Transverse colon (tissue), 4 donors: Measurements from ENCODE around the gene TULP4. TPM values are rescaled to one million over a fixed set of nuclear protein-coding genes. Genes with fewer than 3 reads are reported as not detected.

Experiments
- DNase-seq: peaks from one replicate; pipeline ENCODE4 v3.0.0-alpha.2; 2019
- H3K27ac ChIP-seq, 4 donors: fragments of 200-600 bp; sonication (generic); 2 replicates each; pipeline ENCODE4 v1.5.1; 2016 to 2018; ENCODE audit warnings: inconsistent platforms in 4 of 4
- H3K27me3 ChIP-seq: fragments of 200-600 bp; sonication (generic); 2 replicates; pipeline ENCODE4 v1.5.1; 2017; ENCODE audit warnings: inconsistent platforms
- H3K36me3 ChIP-seq, 4 donors: fragments of 200-600 bp; sonication (generic); 2 replicates each; pipeline ENCODE4 v1.5.1; 2017 to 2019; ENCODE audit warnings: inconsistent platforms in 4 of 4
- H3K4me1 ChIP-seq, 4 donors: fragments of 200-600 bp; sonication (generic); 2 replicates each; pipeline ENCODE4 v1.5.1; 2017 to 2020; ENCODE audit warnings: inconsistent platforms in 4 of 4
- H3K4me3 ChIP-seq, 4 donors: fragments of 200-600 bp; sonication (generic); 1 replicate in 1 of 4; 2 replicates in 3 of 4; pipeline versions ENCODE4 v1.5.1 to v1.6.1; 2017 to 2019; ENCODE audit warnings: inconsistent platforms in 4 of 4
- H3K9me3 ChIP-seq, 2 donors: fragments of 200-600 bp; sonication (generic); 2 replicates each; pipeline ENCODE4 v1.5.1; 2017 to 2019; ENCODE audit warnings: inconsistent platforms in 2 of 2
- CTCF ChIP-seq, 5 experiments: fragments of 200-600 bp in 3 of 5; fragments of 450-650 bp in 2 of 5; sonication (generic) in 3 of 5; IDR thresholded peaks; 1 replicate in 2 of 5; 2 replicates in 3 of 5; pipeline ENCODE4 v1.5.1; 2016 to 2017; ENCODE audit warnings: antibody characterized with exemption in 5 of 5, inconsistent platforms in 3 of 5, mild to moderate bottlenecking in 2 of 5, moderate library complexity in 1 of 5
- EP300 ChIP-seq: sonication (generic); formaldehyde crosslinking; IDR thresholded peaks from one replicate; pipeline ENCODE4 v1.6.1; 2017; ENCODE audit warnings: antibody characterized with exemption, low read depth
- POLR2A ChIP-seq: fragments of 450-650 bp; IDR thresholded peaks from one replicate; pipeline ENCODE4 v1.6.1; 2016; ENCODE audit warnings: antibody characterized with exemption, mild to moderate bottlenecking, moderate library complexity
- POLR2AphosphoS5 ChIP-seq, 3 donors: sonication (generic); formaldehyde crosslinking; IDR thresholded peaks; one replicate each; pipeline ENCODE4 v1.6.1; 2016; ENCODE audit warnings: antibody characterized with exemption in 3 of 3
- WGBS, 2 donors: methylation state at CpG; one replicate each; pipeline ENCODE4 v1.1.5; 2018; ENCODE audit warnings: low coverage in 1 of 2; 5-methylcytosine and 5-hydroxymethylcytosine counted together
- in situ Hi-C, 4 donors: fragments of 200-750 bp; cut with MboI; loops; one replicate each; pipeline versions ENCODE4 v1.15.0 to v1.15.1; 2017; ENCODE audit warnings: low sequenced_read_pairs in 3 of 4, low pct_ligation_motif_present in 1 of 4, low pct_unique_long_range_greater_than_20kb in 1 of 4
- intact Hi-C: fragments of 100-400 bp; cut with DNase I; formaldehyde crosslinking; loops from one replicate; pipeline ENCODE4 v1.15.1; 2023; ENCODE audit warnings: low total_unique reads
- total RNA-seq, 4 donors: library from RNA; depleted of rRNA; stranded (reverse); fragments of >200 nt; gene quantifications; one replicate each; pipeline ENCODE4 v1.1.0, GENCODE V29; 2016

Gene TULP4
- total RNA-seq, 4 donors from 2014 or later, result 53.9 to 138 (median 95.1) TPM

- in situ Hi-C loops (no loop called here), intact Hi-C loops (loop anchor here (5.0 kb wide), 1 partner anchor 505 kb away; no protein-coding TSS in a partner anchor)
- Histone ChIP-seq H3K9me3 (peaks cover 0 to 2% of the 10 kb centered on the region in 2 donors), H3K4me3 (no peak overlapping the region), H3K36me3 (no peaks in the 10 kb centered on the region), H3K27ac (no peak overlapping the region), H3K27me3 (no peaks in the 10 kb centered on the region), H3K4me1 (no peaks in the 10 kb centered on the region)
- WGBS, 2 donors, result 90% methylated on average over 4 of the region's 4 CpGs; no CpG with 5 or more reads in 1 of the 2 donors
- no peak for DNase-seq
- TF ChIP-seq POLR2A (no peak), POLR2AphosphoS5 (IDR thresholded peaks at IDR 0.05) (no peak), EP300 (no peak), CTCF (IDR thresholded peaks at IDR 0.05) (no peak)
These were observed 104.9 kb downstream of the TULP4 start for GRCh38 chr6:158416883-158417759.

GRCh38 chr6:158417760-158418098 is 105.5 kb downstream of the TULP4 start:
- 60 to 89% methylated on average over 1 of the region's 1 CpG for WGBS, 2 donors
- H3K4me1 ChIP-seq, result no peaks in the 10 kb centered on the region
- H3K4me3 ChIP-seq, result no peak overlapping the region
- TF ChIP-seq POLR2A (no peak), POLR2AphosphoS5 (IDR thresholded peaks at IDR 0.05) (no peak), CTCF (IDR thresholded peaks at IDR 0.05) (no peak), EP300 (no peak)
- intact Hi-C loops, result loop anchor here (5.0 kb wide), 1 partner anchor 505 kb away; no protein-coding TSS in a partner anchor
- H3K36me3 ChIP-seq, result no peaks in the 10 kb centered on the region
- H3K27me3 ChIP-seq, result no peaks in the 10 kb centered on the region
- in situ Hi-C loops, result no loop called here
- H3K9me3 ChIP-seq, result peaks cover 0 to 2% of the 10 kb centered on the region in 2 donors
- no peak overlapping the region for H3K27ac ChIP-seq
- DNase-seq, result no peak

GRCh38 chr6:158418501-158418900 is 106.2 kb downstream of the TULP4 start:
- intact Hi-C loops, result loop anchor here (5.0 kb wide), 1 partner anchor 504 kb away; no protein-coding TSS in a partner anchor

More at GRCh38 chr6:158418501-158418900, 106.2 kb downstream of the TULP4 start:
- Histone ChIP-seq H3K9me3 (peaks cover 0 to 2% of the 10 kb centered on the region in 2 donors), H3K4me1 (no peaks in the 10 kb centered on the region), H3K4me3 (no peak overlapping the region), H3K27ac (no peak overlapping the region), H3K36me3 (no peaks in the 10 kb centered on the region), H3K27me3 (no peaks in the 10 kb centered on the region)
- TF ChIP-seq POLR2AphosphoS5 (IDR thresholded peaks at IDR 0.05) (no peak), POLR2A (no peak), EP300 (no peak), CTCF (IDR thresholded peaks at IDR 0.05) (no peak)
- in situ Hi-C loops, result no loop called here
- 83 to 100% methylated on average over 2 of the region's 2 CpGs for WGBS, 2 donors
- no peak for DNase-seq
